HG03439 (cell line): ENCODE results near the gene MYBBP1A.

Experiments
- ATAC-seq: cut with Tn5 transposase; IDR thresholded peaks from one replicate; pipeline ENCODE4 v1.9.1; 2021; ENCODE audit warnings: mild to moderate bottlenecking, moderate library complexity; ENCODE audit not compliant: unreplicated experiment

MYBBP1A gene

GRCh38 chr17:4538236-4539002, 16.8 kb downstream of the MYBBP1A start:
- ATAC-seq, result no peak

- ATAC-seq, result no peak
These were observed 17.5 kb downstream of the MYBBP1A start for GRCh38 chr17:4537451-4538235.

DNA sequence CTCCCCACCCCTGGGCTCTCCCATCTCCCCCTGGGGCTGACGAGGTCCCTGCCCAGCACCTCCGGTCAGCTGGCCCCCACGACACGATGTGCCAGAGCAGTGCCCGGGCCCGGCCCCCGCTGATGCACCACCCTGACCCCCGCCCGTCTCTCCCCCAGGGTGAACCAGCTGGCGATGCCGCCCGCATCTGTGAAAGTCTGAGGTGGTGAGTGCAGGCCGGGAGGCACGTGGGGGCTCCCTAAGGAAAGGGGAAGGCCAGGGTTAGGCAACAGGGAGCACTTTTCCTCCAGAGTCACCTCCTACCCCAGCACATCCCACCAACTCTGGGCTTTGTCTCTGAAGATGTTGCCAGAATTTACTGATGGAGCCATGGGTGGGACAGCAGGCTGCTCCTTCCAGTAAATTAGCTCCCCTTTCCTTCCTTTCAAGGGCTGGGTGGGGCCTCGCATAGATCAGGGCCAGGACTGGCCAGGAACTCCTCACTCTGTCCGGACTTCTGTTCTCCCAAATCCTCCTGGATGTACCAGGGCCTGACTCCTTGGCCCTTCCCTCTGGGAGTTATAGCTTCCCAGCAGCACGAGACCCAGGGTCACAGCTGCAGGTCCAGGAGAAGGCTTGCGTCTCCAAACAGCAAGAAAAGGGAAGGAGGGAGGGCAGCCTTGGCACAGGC, 18.3 kb downstream of the MYBBP1A start:
- no peak for ATAC-seq

DNA sequence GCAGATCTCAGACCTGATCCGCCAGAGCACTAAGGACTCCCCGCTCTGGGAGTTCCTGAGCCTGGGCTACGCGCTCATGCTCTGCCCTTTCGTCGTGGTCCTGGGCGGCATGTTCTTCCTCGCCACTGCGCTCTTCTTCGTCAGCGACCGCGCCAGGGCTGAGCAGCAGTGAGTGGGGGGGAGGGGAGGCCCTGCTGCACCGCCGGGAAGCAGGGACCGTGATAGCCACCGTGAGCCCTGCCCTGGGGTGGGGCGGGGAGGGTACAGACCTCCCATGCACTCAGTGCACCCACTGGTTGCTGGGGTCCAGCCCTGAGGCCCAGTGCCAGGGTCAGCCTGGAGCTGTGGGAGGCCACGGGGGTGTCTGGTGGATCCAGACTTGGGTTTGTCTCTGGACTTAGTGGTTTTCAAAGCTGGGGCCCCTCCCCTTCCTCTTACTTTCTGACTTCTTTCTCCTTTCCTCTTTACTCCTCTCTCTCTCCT, 18.9 kb downstream of the MYBBP1A start:
- no peak for ATAC-seq

DNA sequence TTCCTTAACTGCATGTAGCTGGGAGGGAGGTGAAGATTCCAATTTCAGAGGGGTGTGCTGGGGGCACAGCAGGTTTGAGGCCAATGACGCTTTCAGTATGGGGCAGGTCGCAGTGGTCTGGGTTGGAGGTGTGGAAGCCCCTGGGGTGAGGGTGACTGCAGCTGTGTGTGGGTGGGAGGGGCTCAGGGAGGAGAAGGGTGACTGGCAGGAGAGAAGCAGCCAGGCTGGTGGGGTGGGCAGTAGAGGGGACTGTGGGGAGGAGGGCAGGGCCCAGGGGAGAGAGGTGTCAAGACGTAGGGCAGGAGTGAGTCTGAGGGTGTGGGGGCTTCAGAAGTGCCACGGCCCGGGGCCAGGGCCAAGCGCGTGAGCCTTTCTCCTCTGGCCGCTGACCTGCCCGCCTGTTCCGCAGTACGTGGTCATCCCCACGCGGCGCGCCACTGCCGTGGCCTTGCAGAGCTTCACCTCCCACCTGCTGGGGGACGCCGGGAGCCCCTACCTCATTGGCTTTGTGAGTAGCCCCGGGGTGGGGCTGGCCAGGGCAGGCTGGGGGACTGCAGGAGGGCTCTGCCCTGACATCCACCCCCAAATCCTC, 19.4 kb downstream of the MYBBP1A start:
- no peak for ATAC-seq

DNA sequence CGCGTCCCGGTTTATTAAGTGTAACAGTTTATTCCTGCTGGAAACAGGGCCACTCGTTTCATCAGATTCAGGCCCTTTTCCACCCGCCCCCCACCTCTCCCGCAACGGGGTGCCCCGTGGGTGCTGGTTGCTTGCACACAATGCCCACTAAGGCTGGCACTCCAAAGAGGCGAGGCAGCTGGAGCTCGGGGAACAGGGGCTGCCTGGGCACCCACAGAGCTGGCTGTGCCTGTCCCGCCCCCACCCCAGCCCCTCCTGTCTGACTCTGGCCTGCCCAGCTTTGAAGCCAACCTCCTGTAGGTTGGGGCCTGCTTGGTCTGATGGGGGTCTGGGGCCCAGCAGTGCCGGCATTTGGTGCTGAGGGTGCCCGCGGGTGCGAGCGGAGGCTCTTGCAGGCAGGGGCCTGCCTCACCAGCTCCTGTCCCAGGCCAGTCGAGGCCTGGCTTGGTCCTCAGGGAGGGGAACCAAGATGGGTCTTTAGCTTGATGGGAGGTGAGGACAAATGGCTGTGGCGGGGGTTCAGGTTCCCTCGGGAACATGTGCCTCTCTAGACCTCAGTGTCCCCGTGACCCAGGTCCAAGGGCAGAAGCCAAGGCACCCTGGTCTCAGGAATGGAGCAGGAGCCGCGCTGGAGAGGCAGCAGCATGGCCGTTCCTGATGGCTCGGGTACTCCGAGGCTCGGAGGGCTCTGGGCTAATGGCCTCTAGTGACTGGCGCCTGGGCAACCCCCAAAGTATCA, 20.1 kb downstream of the MYBBP1A start:
- ATAC-seq, result no peak

DNA sequence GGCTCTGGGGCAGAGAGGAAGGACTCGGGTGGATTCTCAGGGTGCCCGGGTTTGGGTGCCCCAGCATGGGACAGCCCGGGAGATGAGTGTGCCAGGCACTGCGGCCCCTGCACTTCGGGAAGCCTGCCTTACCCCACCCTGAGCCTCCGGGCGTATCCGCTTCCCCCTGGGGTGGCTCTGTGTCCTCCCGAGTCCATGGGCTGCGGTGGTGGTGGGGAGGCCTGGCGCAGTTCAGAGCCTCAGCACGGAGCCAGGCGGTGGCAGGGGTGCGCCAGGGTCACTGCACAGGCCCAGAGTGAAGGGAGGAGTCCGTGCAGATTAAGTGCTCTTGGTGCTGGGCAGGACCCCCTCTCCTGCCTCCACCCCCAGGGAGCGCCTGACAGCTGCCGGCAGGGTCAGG, 20.7 kb downstream of the MYBBP1A start:
- ATAC-seq, result no peak

DNA sequence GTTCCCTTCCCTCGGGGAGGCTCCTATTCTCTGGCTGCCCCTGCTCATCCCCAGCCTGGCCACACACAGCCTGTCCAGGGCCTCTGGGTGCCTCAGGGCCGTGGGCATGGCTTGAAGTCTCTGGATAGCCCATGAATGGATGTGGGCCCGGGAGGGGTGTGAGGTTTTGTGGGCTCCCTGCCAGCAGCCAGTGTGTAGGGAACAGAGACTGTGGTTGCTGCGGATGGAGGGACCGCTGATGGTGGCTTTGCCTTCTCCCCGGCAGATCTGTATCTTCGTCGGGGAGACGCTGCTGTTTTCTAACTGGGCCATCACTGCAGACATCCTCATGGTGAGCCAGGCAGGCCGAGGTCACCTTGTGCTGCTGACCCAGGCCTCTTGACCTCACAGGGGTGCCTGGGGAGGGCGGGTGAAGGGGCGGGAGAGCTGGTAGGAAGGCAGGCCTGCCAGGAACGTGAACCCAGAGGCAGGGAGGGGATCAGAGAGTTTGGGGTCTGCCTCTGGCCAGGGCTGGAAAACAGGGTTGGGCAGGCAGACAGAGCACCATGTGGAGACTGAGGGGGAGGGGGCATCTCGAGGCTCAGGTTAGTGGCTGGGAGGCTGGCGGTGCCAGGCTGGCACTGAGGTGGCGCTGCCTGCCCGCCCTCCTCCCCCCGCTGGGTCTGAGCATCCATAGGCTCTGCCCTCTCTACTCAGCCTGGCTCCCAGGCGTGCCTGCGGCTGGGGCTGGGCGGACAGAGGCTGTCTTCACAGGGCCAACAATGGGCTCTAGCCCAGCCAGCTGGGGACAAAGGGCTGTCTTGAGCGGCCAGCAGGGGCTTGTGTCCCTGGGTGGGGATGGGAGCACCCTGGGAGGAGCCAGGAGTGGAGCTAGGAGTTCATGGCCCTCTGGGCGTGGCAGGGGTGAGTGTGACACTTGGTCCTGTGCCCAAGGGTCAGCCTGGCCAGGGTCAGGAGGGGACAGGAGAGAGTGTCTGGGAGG, 21.4 kb downstream of the MYBBP1A start:
- ATAC-seq, result no peak

GRCh38 chr17:4532860-4533522, 22.2 kb downstream of the MYBBP1A start:
- ATAC-seq, result no peak

- ATAC-seq, result no peak
These were observed 23.0 kb downstream of the MYBBP1A start for GRCh38 chr17:4531988-4532736.

GRCh38 chr17:4530799-4531730, 24.1 kb downstream of the MYBBP1A start:
- ATAC-seq, result no peak

GRCh38 chr17:4529533-4530152, 25.5 kb downstream of the MYBBP1A start:
- no peak for ATAC-seq

DNA sequence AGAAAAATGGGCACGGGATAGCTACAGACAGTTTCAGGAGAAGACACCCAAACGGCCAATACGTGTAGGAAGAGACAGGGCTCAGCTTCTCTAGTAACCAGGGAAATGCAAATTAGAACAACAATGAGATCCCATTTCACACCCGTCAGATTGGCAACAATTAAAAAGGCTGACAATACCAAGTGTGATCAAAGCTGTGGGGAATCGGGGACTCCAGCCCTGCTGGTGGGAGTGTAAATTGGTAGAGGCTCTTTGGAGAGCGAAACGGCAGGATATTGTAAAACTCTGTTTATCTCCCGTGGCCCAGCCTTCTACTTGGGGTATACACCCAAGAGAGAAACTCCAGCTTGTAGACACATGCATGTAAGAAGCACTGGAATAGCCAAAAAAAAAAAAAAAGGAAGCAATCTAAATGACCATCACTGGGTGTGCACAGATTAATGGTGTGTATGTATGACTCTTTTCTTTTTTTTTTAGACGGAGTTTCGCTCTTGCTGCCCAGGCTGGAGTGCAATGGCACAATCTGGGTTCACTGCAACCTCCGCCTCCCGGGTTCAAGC, 27.5 kb downstream of the MYBBP1A start:
- no peak for ATAC-seq

GRCh38 chr17:4527134-4527533, 28.1 kb downstream of the MYBBP1A start:
- no peak for ATAC-seq

DNA sequence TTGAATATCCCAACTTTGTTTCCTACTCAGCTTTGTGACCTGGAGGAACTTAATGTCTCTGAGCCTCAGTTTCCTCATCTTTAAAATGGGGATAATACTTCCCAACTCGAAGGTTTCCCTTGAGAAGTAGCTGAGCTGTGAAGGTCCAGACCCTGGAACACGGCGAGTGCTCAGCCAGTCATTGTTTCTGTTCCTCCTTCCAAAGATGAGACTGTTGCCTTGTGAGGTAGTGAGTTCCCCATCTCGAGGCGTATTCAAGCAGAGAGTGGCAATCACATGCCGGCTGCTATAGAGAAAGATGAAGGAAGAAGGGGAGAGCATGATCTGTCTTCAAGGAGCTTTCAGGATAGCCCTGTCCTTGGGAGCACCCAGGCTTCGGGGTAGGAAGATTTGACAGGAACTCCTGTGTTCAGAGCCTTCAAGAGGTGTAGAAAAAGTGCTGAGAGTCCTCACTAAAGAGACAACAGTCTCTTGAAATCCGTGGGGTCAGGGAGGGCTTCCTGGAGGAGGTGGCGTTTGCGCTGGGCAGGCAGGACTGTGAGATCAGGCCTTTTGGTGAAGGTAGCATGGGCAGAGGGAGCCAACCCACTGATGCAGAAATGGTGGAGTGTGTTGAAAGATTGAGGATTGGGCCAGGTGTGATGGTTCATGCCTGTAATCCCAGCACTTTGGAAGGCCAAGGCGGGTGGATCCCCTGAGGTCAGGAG, 29.3 kb downstream of the MYBBP1A start:
- no peak for ATAC-seq

DNA sequence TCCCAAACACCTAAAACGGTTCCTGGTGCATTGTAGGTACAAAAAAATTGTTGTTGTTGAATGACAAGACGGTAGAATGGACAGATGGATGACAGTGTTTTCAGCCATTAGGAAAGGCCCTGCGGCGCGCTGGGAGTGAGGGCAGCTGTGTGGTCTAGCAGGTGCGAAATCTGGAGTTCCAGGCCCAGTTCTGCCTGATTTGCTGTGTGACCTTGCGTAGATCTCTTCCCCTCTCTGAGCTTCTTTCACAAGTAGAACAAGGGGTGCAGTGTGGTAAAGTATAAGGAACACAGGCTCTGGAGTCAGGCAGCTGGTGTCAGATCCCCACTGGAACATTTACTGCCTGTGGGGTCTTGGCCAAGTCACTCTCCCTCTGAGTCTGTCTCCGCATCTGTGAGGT, 31.2 kb downstream of the MYBBP1A start:
- ATAC-seq, result no peak
